SJCRH30 (cell line): ENCODE data around the gene KCNK10. TPM values are rescaled to one million over a fixed set of nuclear protein-coding genes. Genes with fewer than 3 reads are reported as not detected.

ENCODE experiments used
- total RNA-seq: library from RNA; depleted of rRNA; stranded (reverse); fragments of >200 nt; shearing (Covaris generic); gene quantifications from 2 replicates; pipeline ENCODE4 v1.2.3, GENCODE V29; 2014; rRNA removed

KCNK10 gene
- total RNA-seq, 1 experiment from 2014 or later: 0.12 TPM

Other genes with a start within 250 kb of the KCNK10 start
- gene SPATA7, start 62.4 kb upstream of the KCNK10 start, total RNA-seq: 5.2 and 6.0 TPM in 2 replicates
- 12.6 and 13.7 TPM in 2 replicates for gene PTPN21, start 231.7 kb upstream of the KCNK10 start, total RNA-seq
- gene ZC3H14, start 239.8 kb upstream of the KCNK10 start, total RNA-seq: 67.6 and 78.0 TPM in 2 replicates